IMR-90 (cell line): ENCODE measurements around the gene PRAME.

Experiments used
- CEBPB ChIP-seq: IDR thresholded peaks from 2 replicates; pipeline ENCODE4 v1.6.1; 2012; ENCODE audit warnings: low read depth, low read length, improper control_type of control experiment
- CTCF ChIP-seq: conservative IDR thresholded peaks from 2 replicates; pipeline ENCODE4 v1.5.1; 2012; ENCODE audit warnings: mild to moderate bottlenecking, low read depth, low read length, improper control_type of control experiment
- FOS ChIP-seq: fragments of 150-350 bp; IDR thresholded peaks from 2 replicates; pipeline ENCODE4 v1.6.1; 2016; ENCODE audit warnings: low read depth, low read length
- MXI1 ChIP-seq: IDR thresholded peaks from 2 replicates; pipeline ENCODE4 v1.6.1; 2012; ENCODE audit warnings: low read depth, mild to moderate bottlenecking, low read length, moderate library complexity, borderline replicate concordance
- POLR2A ChIP-seq: IDR thresholded peaks from 2 replicates; pipeline ENCODE4 v1.6.1; 2012; ENCODE audit warnings: mild to moderate bottlenecking, low read depth, low read length
- RAD21 ChIP-seq: IDR thresholded peaks from 2 replicates; pipeline ENCODE4 v1.6.1; 2012; ENCODE audit warnings: low read length, improper control_type of control experiment
- RFX5 ChIP-seq: IDR thresholded peaks from 2 replicates; pipeline ENCODE4 v1.8.0; 2012; ENCODE audit warnings: low read depth, mild to moderate bottlenecking, low read length, moderate library complexity
- SMC3 ChIP-seq: fragments of 150-350 bp; IDR thresholded peaks from 2 replicates; pipeline ENCODE4 v1.6.1; 2016; ENCODE audit warnings: low read depth, mild to moderate bottlenecking, antibody characterized with exemption, low read length, moderate library complexity
- USF2 ChIP-seq: fragments of 150-350 bp; IDR thresholded peaks from 2 replicates; pipeline ENCODE4 v1.6.1; 2017; ENCODE audit warnings: mild to moderate bottlenecking, antibody characterized with exemption, low read length, low read depth

- no peak for TF ChIP-seq POLR2A
- no peak for TF ChIP-seq USF2
- TF ChIP-seq CTCF, result no peak
- no peak for TF ChIP-seq CEBPB
- no peak for TF ChIP-seq RAD21
- no peak for TF ChIP-seq MXI1
- no peak for TF ChIP-seq SMC3
- TF ChIP-seq RFX5, result no peak
- TF ChIP-seq FOS, result no peak
Observed at GRCh38 chr22:22571862-22572261, 12.8 kb upstream of the PRAME start.
